Measurements from ENCODE around the gene ZFP62.

DNA sequence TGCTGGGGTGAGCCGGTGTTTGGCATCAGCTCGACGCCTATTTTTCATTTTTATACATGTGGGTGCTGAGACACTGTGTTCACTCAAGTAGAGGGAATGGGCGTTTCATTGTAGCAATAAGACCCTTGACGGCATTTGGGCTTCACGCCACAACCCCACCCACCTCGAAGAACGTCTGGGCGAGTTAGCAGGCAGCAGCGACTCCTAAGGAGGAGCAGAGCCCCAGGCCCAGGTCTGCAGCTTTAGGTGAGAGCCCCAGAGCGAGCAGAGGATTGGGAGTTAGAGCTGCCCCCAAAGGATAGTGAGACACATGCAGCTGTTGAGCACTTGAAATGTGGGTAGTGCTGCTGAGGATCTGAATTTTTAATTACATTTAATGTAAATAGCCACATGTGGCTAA, 1.6 kb upstream of the ZFP62 start:
- TF ChIP-seq, protein P1, sequence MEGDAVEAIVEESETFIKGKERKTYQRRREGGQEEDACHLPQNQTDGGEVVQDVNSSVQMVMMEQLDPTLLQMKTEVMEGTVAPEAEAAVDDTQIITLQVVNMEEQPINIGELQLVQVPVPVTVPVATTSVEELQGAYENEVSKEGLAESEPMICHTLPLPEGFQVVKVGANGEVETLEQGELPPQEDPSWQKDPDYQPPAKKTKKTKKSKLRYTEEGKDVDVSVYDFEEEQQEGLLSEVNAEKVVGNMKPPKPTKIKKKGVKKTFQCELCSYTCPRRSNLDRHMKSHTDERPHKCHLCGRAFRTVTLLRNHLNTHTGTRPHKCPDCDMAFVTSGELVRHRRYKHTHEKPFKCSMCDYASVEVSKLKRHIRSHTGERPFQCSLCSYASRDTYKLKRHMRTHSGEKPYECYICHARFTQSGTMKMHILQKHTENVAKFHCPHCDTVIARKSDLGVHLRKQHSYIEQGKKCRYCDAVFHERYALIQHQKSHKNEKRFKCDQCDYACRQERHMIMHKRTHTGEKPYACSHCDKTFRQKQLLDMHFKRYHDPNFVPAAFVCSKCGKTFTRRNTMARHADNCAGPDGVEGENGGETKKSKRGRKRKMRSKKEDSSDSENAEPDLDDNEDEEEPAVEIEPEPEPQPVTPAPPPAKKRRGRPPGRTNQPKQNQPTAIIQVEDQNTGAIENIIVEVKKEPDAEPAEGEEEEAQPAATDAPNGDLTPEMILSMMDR (IDR thresholded peaks at IDR 0.05), result no peak
- no peak for TF ChIP-seq POLR2A (IDR thresholded peaks at IDR 0.05)
